Measurements from ENCODE around the gene KCNJ5. TPM values are rescaled to one million over a fixed set of nuclear protein-coding genes. Genes with fewer than 3 reads are reported as not detected.

The KCNJ5 gene
- total RNA-seq, 4 donors from 2014 or later, result 0.69 to 1.1 TPM; not detected in 2

GRCh38 chr11:128872094-128872493 lies 19.1 kb upstream of the KCNJ5 start:
- no peak for DNase-seq
- Histone ChIP-seq H3K4me1 (no peaks in the 10 kb centered on the region), H3K27me3 (no peaks in the 10 kb centered on the region), H3K9me3 (no peaks in the 10 kb centered on the region), H3K4me3 (no peak overlapping the region), H3K27ac (no peak overlapping the region), H3K36me3 (no peaks in the 10 kb centered on the region)
- intact Hi-C loops (cut with DNase I; ENCODE audit: low total_unique reads), result no loop called here
- TF ChIP-seq CTCF (IDR thresholded peaks at IDR 0.05) (no peak), POLR2A (IDR thresholded peaks at IDR 0.05) (no peak)

- TF ChIP-seq POLR2A (IDR thresholded peaks at IDR 0.05) (no peak), CTCF (IDR thresholded peaks at IDR 0.05) (no peak)
These were observed 18.6 kb upstream of the KCNJ5 start for GRCh38 chr11:128872594-128872993.

DNA sequence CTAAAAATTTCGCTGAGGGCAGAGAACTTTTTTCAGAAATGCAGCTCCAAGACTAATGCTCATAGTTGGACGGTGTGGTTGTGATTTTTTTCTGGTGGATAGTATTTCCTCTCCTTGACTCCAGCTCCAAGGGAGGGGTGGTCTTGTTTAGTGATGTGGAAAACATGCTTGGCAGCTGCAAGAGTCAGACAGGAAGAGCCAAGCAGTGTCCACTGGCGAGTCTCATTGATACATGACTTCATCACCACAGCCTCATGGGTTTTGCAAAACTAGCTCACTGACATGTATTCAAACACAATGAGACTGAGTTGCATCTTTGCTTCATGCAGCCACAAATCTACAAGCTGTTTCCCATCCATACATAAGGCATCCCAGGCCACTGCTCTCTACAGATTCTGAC lies 16.7 kb upstream of the KCNJ5 start:
- Histone ChIP-seq H3K36me3 (no peaks in the 10 kb centered on the region), H3K9me3 (no peaks in the 10 kb centered on the region), H3K27ac (no peak overlapping the region), H3K4me1 (no peaks in the 10 kb centered on the region), H3K27me3 (no peaks in the 10 kb centered on the region), H3K4me3 (no peak overlapping the region)
- intact Hi-C loops (cut with DNase I; ENCODE audit: low total_unique reads), result no loop called here
- no peak for DNase-seq
- TF ChIP-seq POLR2A (IDR thresholded peaks at IDR 0.05), result no peak
- TF ChIP-seq CTCF (IDR thresholded peaks at IDR 0.05), result no peak

More at GRCh38 chr11:128872594-128872993, 18.6 kb upstream of the KCNJ5 start:
- DNase-seq, result no peak
- intact Hi-C loops (cut with DNase I; ENCODE audit: low total_unique reads), result no loop called here
- H3K36me3 ChIP-seq, result no peaks in the 10 kb centered on the region
- H3K4me1 ChIP-seq, result no peaks in the 10 kb centered on the region
- H3K27ac ChIP-seq, result no peak overlapping the region
- no peaks in the 10 kb centered on the region for H3K27me3 ChIP-seq
- H3K4me3 ChIP-seq, result no peak overlapping the region
- H3K9me3 ChIP-seq, result no peaks in the 10 kb centered on the region

GRCh38 chr11:128876133-128876650 lies 15.0 kb upstream of the KCNJ5 start:
- Histone ChIP-seq H3K36me3 (no peaks in the 10 kb centered on the region), H3K27ac (no peak overlapping the region), H3K4me1 (no peaks in the 10 kb centered on the region), H3K9me3 (no peaks in the 10 kb centered on the region), H3K4me3 (no peak overlapping the region), H3K27me3 (no peaks in the 10 kb centered on the region)
- DNase-seq, result no peak
- TF ChIP-seq POLR2A (IDR thresholded peaks at IDR 0.05) (no peak), CTCF (IDR thresholded peaks at IDR 0.05) (no peak)
- intact Hi-C loops (cut with DNase I; ENCODE audit: low total_unique reads), result no loop called here

GRCh38 chr11:128877726-128878125 lies 13.4 kb upstream of the KCNJ5 start:
- H3K4me1 ChIP-seq, result no peaks in the 10 kb centered on the region
- H3K27me3 ChIP-seq, result no peaks in the 10 kb centered on the region
- H3K4me3 ChIP-seq, result no peak overlapping the region
- no peaks in the 10 kb centered on the region for H3K36me3 ChIP-seq
- TF ChIP-seq POLR2A (IDR thresholded peaks at IDR 0.05) (no peak), CTCF (IDR thresholded peaks at IDR 0.05) (no peak)
- intact Hi-C loops (cut with DNase I; ENCODE audit: low total_unique reads), result no loop called here
- H3K9me3 ChIP-seq, result no peaks in the 10 kb centered on the region
- no peak overlapping the region for H3K27ac ChIP-seq
- DNase-seq, result no peak

All from uterus (tissue), 4 donors.